Aorta (tissue), 5 donors: Measurements from ENCODE around the gene NKD2. TPM values are rescaled to one million over a fixed set of nuclear protein-coding genes. Genes with fewer than 3 reads are reported as not detected.
A peak's percentile ranks its signal among the peaks of the same experiment; 100 is the strongest.

Source experiments
- ATAC-seq: fragments of 200-7000 bp; cut with Tn5 transposase; one replicate; pipeline ENCODE4 v1.9.1; 2022; ENCODE audit warnings: moderate library complexity; ENCODE audit not compliant: low FRiP score
- DNase-seq, 2 donors: peaks; one replicate each; pipeline ENCODE4 v3.0.0-alpha.2; 2020
- H3K27ac ChIP-seq, 2 donors: one replicate each; pipeline ENCODE4 v1.5.1; 2013; ENCODE audit warnings: low read length in 2 of 2, mild to moderate bottlenecking in 2 of 2, moderate library complexity in 2 of 2, control low read depth in 1 of 2, inconsistent platforms in 1 of 2, low read depth in 1 of 2
- H3K27me3 ChIP-seq, 2 donors: one replicate each; pipeline ENCODE4 v1.6.1; 2013; ENCODE audit warnings: control low read depth in 1 of 2, low read length in 1 of 2, mild to moderate bottlenecking in 1 of 2, moderate library complexity in 1 of 2; ENCODE audit not compliant: insufficient read depth in 2 of 2, control insufficient read depth in 1 of 2
- H3K36me3 ChIP-seq, 2 donors: one replicate each; pipeline ENCODE4 v1.6.1; 2013; ENCODE audit warnings: control low read depth in 1 of 2, low read length in 1 of 2, mild to moderate bottlenecking in 1 of 2; ENCODE audit not compliant: insufficient read depth in 2 of 2, control insufficient read depth in 1 of 2
- H3K4me1 ChIP-seq, 2 donors: one replicate each; pipeline ENCODE4 v1.6.1; 2013; ENCODE audit warnings: low read length in 2 of 2, control low read depth in 1 of 2, mild to moderate bottlenecking in 1 of 2, moderate library complexity in 1 of 2; ENCODE audit not compliant: insufficient read depth in 2 of 2, control insufficient read depth in 1 of 2
- H3K4me3 ChIP-seq, 2 donors: one replicate each; pipeline ENCODE4 v1.5.1; 2013; ENCODE audit warnings: low read length in 2 of 2, control low read depth in 1 of 2, mild to moderate bottlenecking in 1 of 2
- H3K9me3 ChIP-seq: one replicate; pipeline ENCODE4 v1.6.1; 2013; ENCODE audit warnings: mild to moderate bottlenecking, low read length; ENCODE audit not compliant: control insufficient read depth
- WGBS, 2 donors: extraction: QIAGEN DNeasy Blood & Tissue Kit; methylation state at CpG; one replicate each; pipeline ENCODE4 v1.1.7; 2013; 5-methylcytosine and 5-hydroxymethylcytosine counted together
- intact Hi-C, 2 donors: fragments of 100-400 bp; cut with DNase I; formaldehyde crosslinking; loops; one replicate each; pipeline versions ENCODE4 v1.14.2 to v1.15.0; 2022
- polyA plus RNA-seq, 2 donors: library from polyadenylated mRNA; stranded (reverse); fragments of 200-250 nt; gene quantifications; one replicate each; pipeline ENCODE4 v1.2.3, GENCODE V29; 2013
- total RNA-seq, 2 donors: library from RNA; stranded (reverse); fragmentation: NEBNext Ultra II Directional; extraction: Animal tissue kit (Norgen Biotek cat#: 25700); gene quantifications; one replicate each; pipeline ENCODE4 v1.2.1, GENCODE V29; 2021
- donor health status: healthy with polysubstance abuse.
- donor health status: Bipolar disorder and iron deficiency.
- donor health status: DM: no; HTN: no; CAD: no.
- donor health status: DM: no; HTN: no; CAD: no.
- donor health status: DM: yes; HTN: yes; CAD: no.

The NKD2 gene
- total and polyA plus RNA-seq, 4 donors, result 0.10 to 6.8 (median 2.8) TPM; not detected in 1

DNA sequence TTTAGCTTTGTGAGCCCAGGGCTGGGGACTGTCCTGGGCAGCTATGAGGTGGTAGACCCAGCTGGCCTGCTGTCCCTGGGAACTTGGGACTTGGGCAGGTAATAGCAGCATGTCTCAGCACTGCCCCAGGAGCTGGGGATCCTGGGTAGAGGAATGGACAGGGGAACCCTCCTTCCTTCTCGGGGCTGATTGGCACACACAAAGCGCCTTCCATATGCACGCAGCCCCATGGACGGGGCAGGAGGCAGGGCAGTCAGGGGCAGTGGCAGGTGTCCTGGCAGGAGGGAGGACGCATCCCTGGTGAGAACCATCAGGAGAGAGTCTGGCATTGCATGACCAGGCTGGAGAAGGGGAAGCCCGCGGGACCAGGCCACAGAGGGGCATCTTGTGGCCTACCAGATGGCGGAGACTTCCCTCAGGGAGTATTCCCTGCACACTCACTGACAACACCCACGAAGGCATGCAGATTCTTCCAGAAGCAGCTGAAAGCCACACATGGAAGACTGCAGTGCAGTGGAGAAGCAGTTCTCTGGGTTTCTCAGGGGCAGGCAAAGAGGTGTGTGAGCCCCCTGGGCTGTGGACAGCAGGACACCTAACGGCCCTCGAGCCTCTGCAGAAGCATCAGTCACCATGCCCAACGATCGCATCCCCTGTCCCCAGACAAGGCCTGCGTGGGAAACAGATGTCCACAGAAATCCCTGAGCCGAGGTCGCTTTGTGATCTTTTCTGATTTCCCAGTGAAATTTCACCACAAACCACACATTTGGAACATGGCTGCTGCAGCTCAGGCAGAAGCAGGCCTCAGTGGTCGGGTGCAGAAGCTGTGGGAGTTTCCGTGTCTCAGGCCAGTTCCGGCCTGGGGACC is 7.0 kb upstream of the NKD2 start:
- H3K27ac ChIP-seq, result no peak overlapping the region
- DNase-seq (peak; percentile 24 to 62), ATAC-seq (no peak)
- intact Hi-C loops, result no loop called here
- no peaks in the 10 kb centered on the region for H3K36me3 ChIP-seq
- WGBS, 2 donors, result 84 to 89% methylated on average over 19 of the region's 19 CpGs
- H3K4me1 ChIP-seq, result no peaks in the 10 kb centered on the region
- no peaks in the 10 kb centered on the region for H3K9me3 ChIP-seq
- no peaks in the 10 kb centered on the region for H3K27me3 ChIP-seq
- H3K4me3 ChIP-seq, result no peak overlapping the region

DNA sequence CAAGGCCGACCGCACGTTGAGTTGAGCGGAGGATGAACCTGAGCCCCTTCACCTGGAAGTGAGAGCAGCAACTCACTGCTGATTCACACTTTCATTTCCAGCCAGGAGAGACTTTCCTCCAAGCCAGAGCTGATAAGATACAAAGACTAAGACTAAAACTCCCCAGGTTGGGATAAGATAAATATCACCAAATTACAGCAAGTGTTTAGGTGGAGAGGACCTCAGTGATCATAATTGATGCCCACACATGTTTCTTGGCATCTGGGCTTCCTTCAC is 6.4 kb upstream of the NKD2 start:
- H3K27ac ChIP-seq, result no peak overlapping the region
- H3K27me3 ChIP-seq, result no peaks in the 10 kb centered on the region
- intact Hi-C loops, result no loop called here
- H3K4me1 ChIP-seq, result no peaks in the 10 kb centered on the region
- H3K36me3 ChIP-seq, result no peaks in the 10 kb centered on the region
- no peaks in the 10 kb centered on the region for H3K9me3 ChIP-seq
- DNase-seq, result no peak
- no peak for ATAC-seq
- H3K4me3 ChIP-seq, result no peak overlapping the region
- 88 to 90% methylated on average over 4 of the region's 4 CpGs for WGBS, 2 donors

DNA sequence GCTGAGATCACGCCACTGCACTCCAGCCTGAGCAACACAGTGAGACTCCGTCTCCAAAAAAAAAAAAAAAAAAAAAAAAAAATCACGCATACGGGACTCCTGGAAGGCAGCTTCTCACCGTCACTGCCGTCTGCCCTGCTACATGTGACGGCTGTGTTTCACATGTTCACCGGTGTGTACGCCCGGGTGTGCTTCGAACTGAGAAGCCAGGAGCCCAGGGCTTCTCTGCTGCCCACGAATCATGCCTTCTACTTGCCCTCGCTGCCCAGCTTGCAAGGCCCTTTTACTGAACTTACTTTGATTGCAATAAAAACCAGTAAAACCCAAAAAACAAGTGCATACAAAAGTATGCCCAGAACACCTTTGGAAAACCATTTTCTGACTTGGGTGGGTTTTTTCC is 5.8 kb upstream of the NKD2 start:
- Histone ChIP-seq H3K9me3 (no peaks in the 10 kb centered on the region), H3K27me3 (no peaks in the 10 kb centered on the region), H3K4me1 (no peaks in the 10 kb centered on the region), H3K36me3 (no peaks in the 10 kb centered on the region), H3K4me3 (no peak overlapping the region), H3K27ac (no peak overlapping the region)
- DNase-seq, result peak; percentile 32 to 33
- intact Hi-C loops, result no loop called here
- WGBS, 2 donors, result 89 to 90% methylated on average over 12 to 13 of the region's 13 CpGs
- no peak for ATAC-seq

DNA sequence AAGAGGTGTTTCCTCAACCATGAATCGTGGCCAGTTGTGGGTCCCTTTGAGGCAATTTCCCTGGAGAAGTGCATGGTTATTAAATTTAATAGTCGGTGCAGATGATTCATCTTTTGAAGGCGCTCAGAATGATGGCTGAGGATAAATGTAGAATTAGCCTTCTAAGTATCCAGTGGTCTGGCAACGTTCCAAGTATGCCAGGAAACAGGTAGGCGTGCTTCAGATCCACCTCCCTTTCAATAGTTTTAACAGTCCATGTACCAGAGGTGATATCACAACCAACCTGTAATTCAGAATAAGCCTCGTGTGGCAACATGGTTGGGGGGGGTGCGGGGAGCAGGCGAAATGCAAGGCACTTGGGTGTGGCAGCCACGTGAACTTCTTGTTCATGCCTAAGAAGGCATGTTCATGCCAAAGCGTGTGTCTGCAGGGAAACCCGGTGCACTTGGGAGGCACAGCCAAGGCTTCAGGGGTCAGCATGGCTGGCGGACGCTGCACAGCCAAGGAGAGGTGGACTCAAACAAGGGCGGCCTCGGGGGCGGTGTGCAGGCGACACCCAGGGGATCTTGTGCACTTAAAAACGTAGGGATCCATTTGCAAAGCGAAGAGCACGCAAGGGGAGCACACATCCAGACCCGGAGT is 5.2 kb upstream of the NKD2 start:
- Histone ChIP-seq H3K4me3 (no peak overlapping the region), H3K4me1 (no peaks in the 10 kb centered on the region), H3K27me3 (no peaks in the 10 kb centered on the region), H3K9me3 (no peaks in the 10 kb centered on the region), H3K27ac (no peak overlapping the region), H3K36me3 (no peaks in the 10 kb centered on the region)
- DNase-seq, result peak; percentile 1 to 41
- WGBS, 2 donors, result 79 to 80% methylated on average over 21 of the region's 21 CpGs
- intact Hi-C loops, result no loop called here
- no peak for ATAC-seq

DNA sequence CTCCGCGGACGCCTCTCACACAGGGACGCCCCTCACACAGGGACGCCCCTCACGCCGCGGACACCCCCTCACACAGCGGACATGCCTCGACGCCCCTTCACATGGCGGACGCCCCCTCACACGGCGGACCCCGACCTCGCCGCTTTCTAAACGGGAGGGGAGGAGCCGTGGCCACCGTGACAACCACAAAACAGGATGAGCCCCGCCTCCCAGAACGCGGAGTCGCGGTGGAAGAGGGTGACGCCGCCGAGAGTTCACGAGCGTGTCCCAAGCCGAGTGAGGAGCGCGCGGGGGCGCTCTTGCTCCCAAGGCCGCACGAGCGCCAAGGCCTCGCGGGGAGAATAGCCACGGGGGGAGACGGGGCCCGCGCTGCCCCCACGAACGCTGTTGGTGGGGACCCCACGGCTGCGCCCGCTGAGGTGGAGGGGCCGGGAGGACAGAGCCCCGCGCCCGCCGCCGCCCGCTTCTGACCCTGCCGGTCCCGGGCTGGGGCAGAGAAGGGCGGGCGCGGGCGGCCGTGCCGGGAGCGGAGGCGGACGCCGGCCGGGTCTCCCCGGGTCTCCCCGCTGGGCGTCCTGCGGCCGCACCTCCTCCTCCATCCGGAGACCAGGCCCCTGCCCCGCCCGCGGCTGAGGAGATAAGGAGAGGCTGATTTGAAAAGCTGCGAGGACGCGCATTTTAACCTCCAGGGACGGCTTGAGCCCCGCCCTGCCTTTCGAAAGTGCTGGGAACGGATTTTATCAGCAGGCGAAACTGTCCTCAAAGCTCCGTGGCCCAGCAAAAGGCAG is 3.9 kb upstream of the NKD2 start:
- Histone ChIP-seq H3K4me3 (peak overlapping the region in 1 of 2 donors; percentile 9), H3K27ac (no peak overlapping the region), H3K9me3 (no peaks in the 10 kb centered on the region), H3K4me1 (no peaks in the 10 kb centered on the region), H3K27me3 (no peaks in the 10 kb centered on the region), H3K36me3 (no peaks in the 10 kb centered on the region)
- DNase-seq (peak; percentile 79 to 92), ATAC-seq (peak; percentile 72)
- WGBS, 2 donors, result 0 to 1% methylated on average over 48 to 88 of the region's 88 CpGs
- intact Hi-C loops, result no loop called here

DNA sequence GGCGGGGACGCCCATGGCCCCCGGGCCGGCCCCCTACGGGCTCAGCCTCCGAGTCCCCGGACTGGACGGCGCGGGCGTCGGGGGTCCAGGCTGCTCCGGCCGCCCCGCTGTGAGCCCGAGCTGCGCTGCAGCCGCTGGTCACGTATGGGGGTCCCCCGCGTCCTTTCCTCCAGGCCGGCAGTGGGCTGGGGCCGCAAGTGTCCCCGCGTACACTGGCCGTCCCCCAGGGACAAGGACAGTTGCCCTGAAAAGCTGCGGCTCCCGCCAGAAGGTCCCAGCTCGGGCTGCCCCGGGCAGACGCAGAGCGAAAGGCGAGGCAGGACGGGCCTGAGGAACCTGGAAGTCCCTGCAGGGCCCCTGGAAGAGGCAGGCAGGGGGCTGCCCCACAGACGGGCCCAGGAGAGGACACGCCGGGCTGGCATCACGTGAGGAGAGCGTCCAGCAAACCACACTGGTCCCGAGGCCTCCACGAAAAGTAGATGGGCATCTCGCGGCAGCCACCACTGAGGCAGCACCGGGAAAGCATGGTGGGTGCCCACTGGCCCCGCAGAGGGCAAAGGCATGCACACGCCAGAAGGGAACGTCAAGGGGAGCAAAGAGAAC is 3.3 kb upstream of the NKD2 start:
- no peak for ATAC-seq
- Histone ChIP-seq H3K4me3 (peak overlapping the region in 1 of 2 donors; percentile 9), H3K27ac (no peak overlapping the region), H3K4me1 (no peaks in the 10 kb centered on the region), H3K27me3 (no peaks in the 10 kb centered on the region), H3K36me3 (no peaks in the 10 kb centered on the region), H3K9me3 (no peaks in the 10 kb centered on the region)
- intact Hi-C loops, result no loop called here
- DNase-seq, result peak; percentile 42 to 76
- WGBS, 2 donors, result 41 to 46% methylated on average over 40 to 47 of the region's 47 CpGs

DNA sequence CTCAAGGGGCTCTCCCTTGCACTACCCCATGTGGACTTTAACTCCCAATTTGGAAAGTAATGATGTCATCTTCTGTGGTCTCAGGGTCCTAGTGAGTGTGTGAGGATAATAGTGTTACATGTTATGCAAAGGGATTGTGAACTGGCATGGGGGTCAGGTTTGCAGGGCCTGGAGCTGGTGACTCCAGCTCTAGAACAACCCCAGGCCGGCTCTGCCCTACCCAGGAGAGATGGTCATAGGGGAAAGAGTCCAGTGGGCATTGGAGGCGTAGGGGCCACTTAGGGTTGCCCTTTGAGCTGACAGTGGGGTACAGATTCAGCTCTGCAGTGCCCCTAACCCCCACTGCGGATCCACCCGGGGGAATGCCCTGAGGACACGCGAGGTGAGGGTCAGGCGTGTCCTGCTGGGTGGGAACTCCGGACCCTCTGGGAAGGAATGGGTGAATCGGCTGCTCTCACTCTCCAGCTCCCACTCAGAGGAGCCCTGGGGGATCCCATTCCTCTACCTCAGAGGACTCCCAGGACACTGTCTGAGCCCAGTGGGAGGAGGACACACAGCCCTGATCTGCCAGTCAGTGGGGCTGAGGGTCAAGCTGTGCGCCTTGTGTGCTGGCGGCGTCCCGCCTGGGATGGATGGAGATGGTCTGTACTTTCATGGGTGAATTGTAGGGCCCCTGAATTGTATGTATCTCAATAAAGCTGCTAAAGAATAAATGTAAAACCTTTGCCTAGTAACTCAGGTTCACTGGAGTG is 2.5 kb upstream of the NKD2 start:
- Histone ChIP-seq H3K4me1 (no peaks in the 10 kb centered on the region), H3K36me3 (no peaks in the 10 kb centered on the region), H3K27me3 (no peaks in the 10 kb centered on the region), H3K27ac (no peak overlapping the region), H3K4me3 (no peak overlapping the region), H3K9me3 (no peaks in the 10 kb centered on the region)
- ATAC-seq (no peak), DNase-seq (peak; percentile 40 to 68)
- intact Hi-C loops, result no loop called here
- WGBS, 2 donors, result 96% methylated on average over 13 of the region's 13 CpGs

DNA sequence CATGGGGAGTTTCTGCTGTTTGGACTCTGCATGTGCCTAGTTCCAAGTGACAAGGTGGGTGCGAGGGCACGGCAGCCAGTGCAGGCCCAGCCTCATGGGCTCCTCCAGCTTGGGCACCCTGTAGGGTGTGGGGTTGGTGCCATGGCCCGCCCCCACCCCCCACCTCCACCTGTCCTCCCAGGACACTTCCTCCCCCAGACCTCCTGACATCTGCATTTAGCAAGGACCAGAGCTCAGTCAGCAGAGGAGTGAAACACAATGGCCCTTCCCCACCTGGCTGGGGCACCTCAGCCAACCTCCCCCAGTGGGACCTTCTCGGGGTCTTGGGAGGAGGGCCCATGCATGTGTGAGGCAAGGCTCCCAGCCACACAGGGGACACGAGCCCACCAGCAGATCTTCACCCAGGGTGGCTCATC is 1.9 kb upstream of the NKD2 start:
- DNase-seq (peak in 1 of 2 donors; percentile 28), ATAC-seq (no peak)
- intact Hi-C loops, result no loop called here
- Histone ChIP-seq H3K27ac (no peak overlapping the region), H3K4me1 (no peaks in the 10 kb centered on the region), H3K4me3 (no peak overlapping the region), H3K9me3 (no peaks in the 10 kb centered on the region), H3K27me3 (no peaks in the 10 kb centered on the region), H3K36me3 (no peaks in the 10 kb centered on the region)
- WGBS, 2 donors, result 94 to 100% methylated on average over 5 of the region's 5 CpGs
